NCI-H2227 treated with DMSO at 0.1 percent for 48 hours (cell line): ENCODE measurements around the gene RSPO4.

ENCODE experiments used
- DNase-seq: peaks from one replicate; lab custom pipeline; 2025; lab: John Stamatoyannopoulos, UW

The RSPO4 gene

DNA sequence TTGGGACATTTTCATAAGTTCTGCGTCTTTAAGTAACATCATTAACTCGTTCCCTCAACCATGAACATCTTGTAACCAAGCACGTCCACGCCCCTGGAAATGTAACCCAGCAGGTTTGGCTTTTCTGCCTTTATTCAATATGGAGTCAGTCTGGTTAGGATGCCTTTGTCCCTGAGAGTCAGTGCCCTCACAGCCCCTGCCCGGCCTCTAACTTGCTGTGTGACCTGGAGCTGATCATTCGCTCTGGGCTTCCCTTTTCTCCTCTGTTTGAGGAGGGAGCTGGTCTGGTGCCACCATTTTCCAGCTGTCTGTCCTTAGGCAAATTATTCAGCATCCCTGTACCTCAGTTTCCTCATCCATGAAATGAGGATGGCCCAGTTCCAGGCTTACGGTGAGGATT, 59.5 kb downstream of the RSPO4 start:
- no peak for DNase-seq

DNA sequence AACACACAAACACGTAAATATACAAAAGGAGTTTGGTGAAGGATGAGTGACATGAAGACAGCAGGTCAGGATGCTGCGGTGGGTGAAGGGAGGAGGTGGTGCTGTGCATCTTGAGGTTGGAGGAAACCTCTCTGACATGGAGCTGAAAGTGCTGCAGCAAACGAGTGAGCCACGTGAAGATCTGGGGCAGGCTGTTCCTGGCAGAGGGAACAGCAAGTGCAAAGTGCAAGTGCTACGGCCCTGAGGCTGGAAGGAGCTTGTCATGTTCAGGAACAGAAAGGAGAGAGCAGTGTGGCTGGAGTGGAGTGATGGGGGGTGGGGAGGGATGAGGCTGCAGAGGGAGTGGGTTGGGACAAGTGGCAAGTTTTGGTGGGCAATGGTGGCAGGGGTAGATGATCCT, 61.2 kb downstream of the RSPO4 start:
- no peak for DNase-seq

DNA sequence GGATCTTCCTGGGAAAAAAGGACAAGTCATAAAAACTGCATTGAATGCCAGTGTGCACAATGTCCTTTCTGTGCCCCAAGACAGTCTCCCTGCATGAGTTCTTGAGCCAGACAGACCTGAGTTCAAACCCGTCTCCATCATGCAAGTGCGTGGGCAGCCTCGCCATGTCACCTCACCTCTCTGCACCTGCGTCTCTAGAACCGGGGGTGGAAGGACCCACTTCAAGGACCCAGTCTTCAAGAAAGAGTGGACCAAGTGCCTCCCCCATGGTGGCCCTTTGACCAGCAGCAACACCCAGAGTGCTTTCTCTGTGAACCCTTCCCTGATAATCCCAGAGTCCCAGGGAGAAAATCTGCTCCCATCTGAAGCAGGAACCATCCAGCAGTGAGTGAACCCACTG, 62.5 kb downstream of the RSPO4 start:
- no peak for DNase-seq

- DNase-seq = no peak
These were observed 67.8 kb downstream of the RSPO4 start for GRCh38 chr20:934186-934840.

- no peak for DNase-seq
These were observed 69.1 kb downstream of the RSPO4 start for GRCh38 chr20:933029-933428.

DNA sequence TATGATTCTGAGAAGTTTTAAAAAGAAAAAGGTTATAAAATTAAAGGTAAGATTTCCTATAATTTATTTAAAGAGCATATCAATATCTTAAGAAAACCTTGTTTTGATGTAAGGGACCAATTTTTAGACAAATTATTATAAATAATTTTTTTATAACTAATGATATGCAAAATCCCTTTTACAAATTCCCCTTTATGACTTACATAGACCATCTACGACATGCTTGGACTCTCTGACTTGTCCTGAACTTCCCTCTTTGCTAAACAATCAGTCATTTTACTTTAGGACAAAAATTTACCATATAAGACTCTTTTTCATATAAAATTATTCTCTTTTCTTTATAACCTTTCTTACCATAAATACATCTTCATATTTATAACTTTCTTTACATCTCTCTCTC, 70.7 kb downstream of the RSPO4 start:
- DNase-seq = no peak

DNA sequence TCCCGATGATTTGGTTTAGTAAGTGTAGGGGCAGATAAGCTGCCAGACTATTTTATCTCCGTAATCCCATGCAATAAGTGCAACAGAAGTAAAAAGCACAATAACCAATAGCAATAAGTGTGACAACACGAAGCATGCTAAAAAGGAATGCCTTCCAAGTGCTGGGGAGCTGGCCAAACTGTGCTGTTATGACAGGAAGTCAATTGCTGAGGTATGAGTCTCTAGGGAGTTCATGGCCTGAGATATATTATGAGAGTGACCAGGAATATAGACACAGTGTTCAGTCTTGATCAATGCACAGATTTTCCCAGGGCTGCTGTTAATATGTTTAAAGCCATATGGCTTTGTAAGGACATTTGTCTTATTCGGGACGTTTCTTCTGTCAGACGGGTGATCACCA, 75.4 kb downstream of the RSPO4 start:
- DNase-seq = no peak

DNA sequence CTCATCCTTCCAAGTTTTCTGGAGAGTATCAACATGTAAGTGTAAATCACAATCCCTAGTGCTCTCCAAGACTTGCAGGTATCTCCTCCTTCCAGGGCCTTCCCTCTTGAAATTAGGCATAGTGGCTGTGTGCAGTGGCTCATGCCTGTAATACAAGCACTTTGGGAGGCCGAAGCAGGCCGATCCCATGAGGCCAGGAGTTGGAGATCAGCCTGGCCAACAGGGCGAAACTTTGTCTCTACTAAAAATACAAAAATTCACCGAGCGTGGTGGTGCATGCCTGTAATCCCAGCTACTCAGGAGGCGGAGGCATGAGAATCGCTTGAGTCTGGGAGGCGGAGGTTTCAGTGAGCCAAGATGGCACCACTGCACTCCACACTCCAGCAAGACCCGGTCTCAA, 76.6 kb downstream of the RSPO4 start:
- no peak for DNase-seq

DNA sequence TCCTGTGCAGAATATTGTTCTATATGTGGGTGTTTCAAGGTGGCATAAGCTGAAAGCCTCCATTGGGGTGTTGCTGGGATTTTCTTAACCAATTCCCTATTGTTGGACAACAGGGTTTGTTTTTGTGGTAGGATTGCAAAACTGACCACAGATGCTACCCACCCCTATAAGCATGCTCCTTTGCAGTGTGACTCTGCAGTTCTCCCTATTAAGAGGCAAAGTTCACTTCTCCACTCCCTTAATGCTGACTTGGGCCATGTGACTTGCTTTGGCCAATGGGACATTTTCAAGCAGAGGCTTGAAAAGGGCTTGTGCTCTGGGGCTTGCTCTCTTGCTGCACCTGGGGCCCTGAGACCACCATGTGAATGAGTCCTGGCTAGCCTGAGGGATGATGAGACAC, 77.5 kb downstream of the RSPO4 start:
- no peak for DNase-seq

DNA sequence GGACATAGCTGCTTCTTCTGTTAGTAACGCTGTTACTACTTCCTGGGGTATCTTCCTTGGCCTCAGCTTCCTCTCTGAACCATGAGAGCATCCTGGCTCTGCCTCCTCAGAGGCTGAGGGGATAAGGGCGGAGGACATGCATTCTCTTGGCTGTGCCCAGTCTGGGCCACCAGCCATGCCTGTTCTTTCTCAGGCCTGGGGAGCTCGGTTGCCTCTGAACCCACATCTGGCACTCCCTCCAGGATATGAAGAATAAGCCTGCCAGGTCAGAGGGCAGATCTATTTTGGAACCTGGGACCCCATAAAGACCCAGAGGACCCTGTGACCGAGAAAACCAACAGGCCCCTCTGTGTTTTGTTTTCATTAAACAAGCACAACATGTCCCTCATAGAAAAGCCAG, 79.3 kb downstream of the RSPO4 start:
- DNase-seq = no peak

DNA sequence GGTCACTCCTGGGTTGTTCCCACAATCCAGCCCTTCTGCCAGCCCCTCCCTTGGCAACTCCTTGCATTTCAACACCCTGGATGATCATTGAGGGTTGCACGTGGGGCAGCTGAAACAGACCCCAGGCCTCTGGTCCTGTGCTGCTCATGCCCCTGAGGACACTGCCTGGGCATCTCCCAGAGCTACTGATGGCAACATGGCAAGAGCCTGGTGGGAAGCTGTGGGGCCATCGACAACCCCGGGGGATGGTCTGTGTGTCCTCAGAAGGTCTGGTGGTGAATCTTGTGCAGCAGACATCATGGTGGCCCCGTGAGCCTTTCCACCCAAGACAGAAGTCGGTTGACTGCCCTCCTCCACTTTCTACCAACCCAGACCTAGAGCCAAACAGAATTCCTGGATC, 81.0 kb downstream of the RSPO4 start:
- no peak for DNase-seq

- DNase-seq = no peak
These were observed 81.8 kb downstream of the RSPO4 start for GRCh38 chr20:920311-920710.

GRCh38 chr20:919491-919916, 82.6 kb downstream of the RSPO4 start:
- DNase-seq = no peak

GRCh38 chr20:917416-917815, 84.7 kb downstream of the RSPO4 start:
- no peak for DNase-seq

DNA sequence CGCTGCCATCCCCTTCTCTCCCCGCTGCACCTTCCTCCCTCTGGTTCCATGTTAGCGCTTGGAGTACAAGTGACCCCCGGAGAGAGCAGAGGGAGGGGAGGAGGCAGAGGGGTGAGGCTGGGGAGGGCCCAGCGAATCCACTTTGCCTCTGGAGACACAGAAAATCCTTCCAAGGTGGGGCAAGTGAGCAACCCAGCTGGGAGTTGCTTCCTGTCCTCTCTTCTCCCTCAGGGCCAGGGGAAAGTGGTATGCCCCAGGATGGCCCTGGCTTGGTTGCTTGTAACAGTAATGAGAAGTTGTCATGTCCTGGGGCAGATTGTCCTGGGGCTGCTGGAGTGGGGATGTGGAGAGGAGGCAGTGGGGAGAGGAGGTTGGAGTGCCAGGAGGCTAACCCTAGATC, 85.3 kb downstream of the RSPO4 start:
- DNase-seq = peak; percentile 37

DNA sequence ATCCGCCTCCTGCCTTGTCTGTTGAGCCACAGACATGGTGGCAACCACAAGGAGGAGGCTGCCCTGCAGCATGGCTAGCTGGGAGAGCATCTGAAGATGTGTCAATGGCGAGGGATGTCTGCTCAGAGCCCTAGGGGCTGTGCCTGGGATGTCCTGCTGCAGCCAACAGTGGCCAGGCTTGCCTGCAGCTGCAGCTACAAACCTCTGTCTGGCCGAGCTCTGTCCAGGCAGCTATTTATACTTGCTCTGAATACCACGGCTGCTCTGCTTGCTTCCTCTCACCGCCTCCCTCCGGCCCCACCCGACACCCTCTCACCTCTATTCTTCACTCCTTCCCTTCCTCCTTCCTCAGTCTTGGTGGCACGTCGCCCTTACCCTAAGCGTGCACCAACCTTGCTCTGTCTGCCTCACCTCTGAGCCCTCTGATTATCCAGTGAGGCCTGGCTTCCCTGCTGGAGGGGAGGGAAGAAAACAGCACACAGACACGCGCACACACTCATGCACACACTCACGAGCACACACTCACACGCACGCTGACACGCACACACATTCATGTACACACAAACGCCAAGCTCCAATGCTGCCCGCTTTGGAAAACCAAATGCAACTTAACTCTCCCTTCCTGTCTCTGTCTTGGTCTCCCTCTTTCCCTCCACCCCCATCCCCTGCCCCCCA, 85.8 kb downstream of the RSPO4 start, which contains the start of gene ANGPT4:
Gene ANGPT4 (minus strand): TSS at position 210 of the 675 bp plus-strand sequence. CDS start 120 bp downstream, at position 90.
- peak; percentile 51 for DNase-seq

DNA sequence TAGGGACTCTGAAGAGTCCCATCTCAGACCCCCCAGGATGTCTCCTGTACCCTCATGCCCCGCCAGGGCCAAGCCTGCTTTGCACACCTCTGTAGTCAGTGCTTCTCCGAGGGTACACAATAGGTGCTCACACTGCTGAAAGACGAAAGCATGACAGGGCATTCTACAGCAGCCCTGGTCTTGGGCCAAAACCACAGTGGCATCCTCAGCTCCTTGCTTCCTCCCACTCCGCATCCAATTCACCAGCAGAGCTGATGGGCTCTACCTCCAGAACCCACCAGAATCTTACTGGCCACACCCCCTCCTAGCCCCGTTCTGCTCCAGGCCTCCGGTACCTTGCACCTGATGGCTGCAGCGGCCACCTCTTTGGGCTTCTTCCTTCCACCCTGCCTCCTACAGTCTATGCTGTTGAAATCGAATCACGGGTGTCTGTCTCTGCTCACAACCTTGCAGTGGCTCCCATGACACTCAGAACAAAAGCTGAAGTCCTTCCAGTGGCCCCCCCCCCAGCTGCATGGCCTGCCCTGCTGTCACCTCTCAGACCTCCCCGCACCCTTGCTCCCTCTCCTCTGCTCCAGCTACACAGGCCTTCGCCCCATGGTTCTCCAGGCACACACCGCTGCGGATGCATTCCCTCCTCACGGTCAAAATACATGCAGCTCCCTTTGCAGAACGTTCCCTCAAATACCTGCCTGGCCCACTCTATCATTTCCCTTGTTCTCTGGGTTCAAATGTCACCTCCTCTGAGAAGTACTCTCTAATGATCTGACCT, 87.2 kb downstream of the RSPO4 start:
- no peak for DNase-seq

DNA sequence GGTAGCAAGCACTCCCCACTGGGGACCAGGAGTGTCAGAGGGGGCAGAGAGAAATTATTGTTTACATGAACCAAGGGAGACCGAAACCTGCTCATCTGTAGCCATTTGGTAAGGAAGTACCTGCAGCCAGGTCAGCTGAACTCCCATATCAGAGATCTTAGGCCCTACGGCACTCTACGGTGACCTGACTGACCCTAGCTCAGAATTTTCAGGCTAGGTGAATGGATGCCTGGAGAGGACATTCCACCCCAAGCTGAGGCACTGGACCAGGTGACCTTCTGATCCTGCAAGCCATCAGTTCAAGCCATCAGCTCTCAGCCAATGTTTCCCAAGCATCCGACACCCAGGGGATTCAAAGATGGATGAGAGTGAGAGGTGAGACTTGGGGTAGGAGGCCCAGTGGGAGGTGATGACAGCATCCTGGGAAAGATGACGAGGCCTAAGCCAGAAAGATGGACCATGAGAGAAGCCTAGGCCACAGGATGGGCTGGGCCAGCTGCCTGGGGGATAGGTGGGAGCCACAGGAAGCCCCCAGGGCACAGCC, 88.7 kb downstream of the RSPO4 start:
- no peak for DNase-seq

- DNase-seq = no peak
These were observed 90.1 kb downstream of the RSPO4 start for GRCh38 chr20:911882-912600.

GRCh38 chr20:910870-911770, 91.0 kb downstream of the RSPO4 start:
- no peak for DNase-seq
